Astrocyte (in vitro differentiated cells and primary cell): Measurements from ENCODE around the gene SRGN. TPM values are rescaled to one million over a fixed set of nuclear protein-coding genes. Genes with fewer than 3 reads are reported as not detected.

Source experiments
- DNase-seq: peaks from one replicate; pipeline ENCODE4 v3.0.0-alpha.2; 2010; ENCODE audit warnings: low read depth
- FAIRE-seq: peaks from 2 replicates; lab custom pipeline; 2011; peaks lifted over from hg19 to GRCh38; lab: Jason Lieb, UNC
- H2AFZ ChIP-seq: 2 replicates; pipeline ENCODE4 v1.6.0; 2012; ENCODE audit warnings: low read depth, low read length, inconsistent platforms
- H3K27ac ChIP-seq: 2 replicates; pipeline ENCODE4 v1.5.1; 2011; ENCODE audit warnings: low read depth, low read length, inconsistent platforms
- H3K27me3 ChIP-seq: 2 replicates; pipeline ENCODE4 v1.6.0; 2011; ENCODE audit warnings: low read length, inconsistent platforms; ENCODE audit not compliant: insufficient read depth
- H3K36me3 ChIP-seq: 2 replicates; pipeline ENCODE4 v1.5.1; 2011; ENCODE audit warnings: low read length, inconsistent platforms; ENCODE audit not compliant: insufficient read depth
- H3K4me1 ChIP-seq: 2 replicates; pipeline ENCODE4 v1.5.1; 2011; ENCODE audit warnings: low read length, inconsistent platforms; ENCODE audit not compliant: insufficient read depth
- H3K4me2 ChIP-seq: 2 replicates; pipeline ENCODE4 v1.6.0; 2012; ENCODE audit warnings: low read length, inconsistent platforms
- H3K4me3 ChIP-seq: 2 replicates; pipeline ENCODE4 v1.5.1; 2011; ENCODE audit warnings: low read depth, mild to moderate bottlenecking, low read length, inconsistent platforms; ENCODE audit not compliant: insufficient read depth
- H3K79me2 ChIP-seq: 2 replicates; pipeline ENCODE4 v1.6.0; 2012; ENCODE audit warnings: mild to moderate bottlenecking, low read length, inconsistent platforms; ENCODE audit not compliant: insufficient read depth
- H3K9ac ChIP-seq: 2 replicates; pipeline ENCODE4 v1.6.0; 2012; ENCODE audit warnings: mild to moderate bottlenecking, low read length, inconsistent platforms
- H3K9me3 ChIP-seq: 2 replicates; pipeline ENCODE4 v1.5.1; 2012; ENCODE audit warnings: low read depth, mild to moderate bottlenecking, low read length, inconsistent platforms; ENCODE audit not compliant: insufficient read depth
- H4K20me1 ChIP-seq: 2 replicates; pipeline ENCODE4 v1.6.0; 2012; ENCODE audit warnings: low read length, inconsistent platforms; ENCODE audit not compliant: insufficient read depth
- H3K27ac Mint-ChIP-seq: one replicate; pipeline ENCODE4 v1.8.0; 2021; ENCODE audit warnings: mild to moderate bottlenecking, mixed read lengths; ENCODE audit not compliant: unreplicated experiment
- H3K27me3 Mint-ChIP-seq: one replicate; pipeline ENCODE4 v1.8.0; 2021; ENCODE audit warnings: low read depth, mixed read lengths; ENCODE audit not compliant: unreplicated experiment
- H3K36me3 Mint-ChIP-seq: one replicate; pipeline ENCODE4 v1.8.0; 2021; ENCODE audit warnings: low read depth, mixed read lengths; ENCODE audit not compliant: unreplicated experiment
- H3K4me1 Mint-ChIP-seq: one replicate; pipeline ENCODE4 v1.8.0; 2021; ENCODE audit warnings: low read depth, mixed read lengths; ENCODE audit not compliant: unreplicated experiment
- H3K4me3 Mint-ChIP-seq: one replicate; pipeline ENCODE4 v1.8.0; 2021; ENCODE audit warnings: mild to moderate bottlenecking, moderate library complexity, mixed read lengths; ENCODE audit not compliant: unreplicated experiment
- H3K9me3 Mint-ChIP-seq: one replicate; pipeline ENCODE4 v1.8.0; 2021; ENCODE audit warnings: mild to moderate bottlenecking, mixed read lengths; ENCODE audit not compliant: unreplicated experiment
- EZH2 ChIP-seq: IDR thresholded peaks from 2 replicates; pipeline ENCODE4 v1.6.1; 2012; ENCODE audit warnings: mild to moderate bottlenecking, low read length, inconsistent platforms; ENCODE audit not compliant: insufficient read depth
- total RNA-seq: library from RNA; stranded (reverse); gene quantifications from 2 replicates; pipeline ENCODE4 v1.2.1, GENCODE V29; 2021
- TF ChIP-seq, protein P1 (sequence below): IDR thresholded peaks from 2 replicates; pipeline ENCODE4 v1.5.1; 2011; ENCODE audit warnings: low read depth, mild to moderate bottlenecking, inconsistent platforms, low read length, moderate library complexity; ENCODE audit not compliant: insufficient read depth

SRGN gene
- total RNA-seq, 1 donor from 2014 or later: 0.30 TPM

DNA sequence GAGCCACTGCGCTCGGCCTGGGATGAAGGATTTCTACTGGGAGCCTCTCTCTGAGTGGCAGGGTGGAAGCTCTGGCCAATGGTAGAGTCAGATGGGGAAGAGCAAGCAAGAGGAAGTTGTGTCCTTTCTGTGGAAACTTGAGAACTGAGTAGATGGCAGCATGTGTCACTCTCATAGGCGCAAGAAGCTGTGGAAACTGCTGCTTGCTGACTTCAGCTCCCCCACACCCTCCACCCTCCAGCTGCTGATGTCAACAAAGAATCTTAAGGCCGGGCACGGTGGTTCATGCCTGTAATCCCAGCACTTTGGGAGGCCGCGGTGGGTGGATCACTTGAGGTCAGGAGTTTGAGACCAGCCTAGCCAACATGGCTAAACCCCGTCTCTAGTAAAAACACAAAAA is 39.8 kb upstream of the SRGN start:
- Mint-ChIP-seq H3K4me3 (no peak overlapping the region), H3K27ac (no peak overlapping the region), H3K27me3 (peaks cover 7% of the 10 kb centered on the region), H3K4me1 (peaks cover 4% of the 10 kb centered on the region), H3K36me3 (no peaks in the 10 kb centered on the region), H3K9me3 (peaks cover 1% of the 10 kb centered on the region)
- H3K9ac ChIP-seq: no peak overlapping the region
- H3K36me3 ChIP-seq: no peaks in the 10 kb centered on the region
- no peak for TF ChIP-seq EZH2
- TF ChIP-seq, protein P1, sequence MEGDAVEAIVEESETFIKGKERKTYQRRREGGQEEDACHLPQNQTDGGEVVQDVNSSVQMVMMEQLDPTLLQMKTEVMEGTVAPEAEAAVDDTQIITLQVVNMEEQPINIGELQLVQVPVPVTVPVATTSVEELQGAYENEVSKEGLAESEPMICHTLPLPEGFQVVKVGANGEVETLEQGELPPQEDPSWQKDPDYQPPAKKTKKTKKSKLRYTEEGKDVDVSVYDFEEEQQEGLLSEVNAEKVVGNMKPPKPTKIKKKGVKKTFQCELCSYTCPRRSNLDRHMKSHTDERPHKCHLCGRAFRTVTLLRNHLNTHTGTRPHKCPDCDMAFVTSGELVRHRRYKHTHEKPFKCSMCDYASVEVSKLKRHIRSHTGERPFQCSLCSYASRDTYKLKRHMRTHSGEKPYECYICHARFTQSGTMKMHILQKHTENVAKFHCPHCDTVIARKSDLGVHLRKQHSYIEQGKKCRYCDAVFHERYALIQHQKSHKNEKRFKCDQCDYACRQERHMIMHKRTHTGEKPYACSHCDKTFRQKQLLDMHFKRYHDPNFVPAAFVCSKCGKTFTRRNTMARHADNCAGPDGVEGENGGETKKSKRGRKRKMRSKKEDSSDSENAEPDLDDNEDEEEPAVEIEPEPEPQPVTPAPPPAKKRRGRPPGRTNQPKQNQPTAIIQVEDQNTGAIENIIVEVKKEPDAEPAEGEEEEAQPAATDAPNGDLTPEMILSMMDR: no peak
- no peaks in the 10 kb centered on the region for H3K9me3 ChIP-seq
- FAIRE-seq (no peak), DNase-seq (no peak)
- no peaks in the 10 kb centered on the region for H4K20me1 ChIP-seq
- H3K4me1 ChIP-seq: no peaks in the 10 kb centered on the region
- H3K4me3 ChIP-seq: no peak overlapping the region
- no peak overlapping the region for H3K4me2 ChIP-seq
- no peak overlapping the region for H3K27ac ChIP-seq
- no peak overlapping the region for H2AFZ ChIP-seq
- no peaks in the 10 kb centered on the region for H3K27me3 ChIP-seq
- no peaks in the 10 kb centered on the region for H3K79me2 ChIP-seq

DNA sequence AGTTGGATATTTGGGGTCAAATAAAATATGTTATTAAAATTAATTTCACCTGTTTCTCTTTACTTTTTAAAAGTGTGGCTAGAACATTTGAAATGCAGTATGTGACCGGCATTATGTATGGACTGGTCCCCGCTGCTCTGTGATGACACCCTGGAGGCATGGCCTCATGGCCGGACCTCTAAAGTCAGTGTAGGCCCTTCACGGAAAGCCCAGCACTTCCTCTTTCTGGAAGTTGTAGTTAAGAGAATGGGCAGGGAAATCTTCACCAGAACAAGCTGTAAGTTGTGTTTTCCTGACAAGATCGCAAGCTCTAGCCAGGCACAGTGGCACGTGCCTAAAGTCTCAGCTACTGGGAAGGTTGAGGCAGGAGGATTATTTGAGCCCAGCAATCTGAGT is 38.3 kb upstream of the SRGN start:
- no peaks in the 10 kb centered on the region for H3K36me3 Mint-ChIP-seq
- Histone ChIP-seq H3K4me2 (no peak overlapping the region), H4K20me1 (no peaks in the 10 kb centered on the region), H3K9ac (no peak overlapping the region), H2AFZ (no peak overlapping the region), H3K36me3 (no peaks in the 10 kb centered on the region), H3K27me3 (no peaks in the 10 kb centered on the region), H3K27ac (no peak overlapping the region), H3K4me3 (no peak overlapping the region), H3K79me2 (no peaks in the 10 kb centered on the region), H3K4me1 (no peaks in the 10 kb centered on the region), H3K9me3 (no peaks in the 10 kb centered on the region)
- peaks cover 7% of the 10 kb centered on the region for H3K27me3 Mint-ChIP-seq
- FAIRE-seq: no peak
- H3K9me3 Mint-ChIP-seq: peaks cover 1% of the 10 kb centered on the region
- no peak overlapping the region for H3K27ac Mint-ChIP-seq
- H3K4me1 Mint-ChIP-seq: peaks cover 4% of the 10 kb centered on the region
- TF ChIP-seq, protein P1: no peak
- no peak for TF ChIP-seq EZH2
- H3K4me3 Mint-ChIP-seq: no peak overlapping the region
- no peak for DNase-seq

DNA sequence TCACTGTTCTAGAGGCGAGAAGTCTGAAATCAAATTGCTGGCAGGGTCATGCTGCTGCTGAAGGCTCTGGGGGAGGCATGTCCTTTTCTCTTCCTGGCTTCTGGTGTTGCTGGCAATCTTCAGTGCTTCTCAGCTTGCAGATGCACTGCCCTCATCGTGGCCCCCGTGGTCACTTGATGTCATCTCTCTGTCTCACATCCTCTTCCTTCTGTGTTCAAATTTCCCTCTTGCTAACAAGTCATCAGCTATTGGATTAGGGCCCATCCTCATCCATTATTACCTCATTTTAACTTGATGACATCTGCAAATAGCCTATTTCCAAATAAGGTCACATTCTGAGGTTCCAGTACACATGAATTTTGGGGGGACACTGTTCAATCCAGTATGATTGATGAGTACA is 36.6 kb upstream of the SRGN start:
- Histone ChIP-seq H3K4me1 (peaks cover 4% of the 10 kb centered on the region), H3K4me2 (no peak overlapping the region), H3K36me3 (no peaks in the 10 kb centered on the region), H3K9ac (no peak overlapping the region), H3K79me2 (no peaks in the 10 kb centered on the region), H4K20me1 (no peaks in the 10 kb centered on the region), H3K27me3 (no peaks in the 10 kb centered on the region), H3K4me3 (no peak overlapping the region), H2AFZ (no peak overlapping the region), H3K27ac (no peak overlapping the region), H3K9me3 (no peaks in the 10 kb centered on the region)
- peaks cover 2% of the 10 kb centered on the region for H3K4me1 Mint-ChIP-seq
- no peak overlapping the region for H3K27ac Mint-ChIP-seq
- no peaks in the 10 kb centered on the region for H3K36me3 Mint-ChIP-seq
- DNase-seq: no peak
- no peak for FAIRE-seq
- peaks cover 7% of the 10 kb centered on the region for H3K27me3 Mint-ChIP-seq
- H3K9me3 Mint-ChIP-seq: no peaks in the 10 kb centered on the region
- no peak overlapping the region for H3K4me3 Mint-ChIP-seq
- TF ChIP-seq EZH2: no peak
- TF ChIP-seq, protein P1: no peak
